Lung (tissue), 12 donors: Measurements from ENCODE around the gene COL1A2. TPM values are rescaled to one million over a fixed set of nuclear protein-coding genes. Genes with fewer than 3 reads are reported as not detected.

Experiments
- ATAC-seq: fragments of 200-7000 bp; cut with Tn5 transposase; one replicate; pipeline ENCODE4 v1.9.1; 2020; ENCODE audit warnings: moderate number of reproducible peaks; ENCODE audit not compliant: insufficient read depth, low FRiP score
- DNase-seq, 3 donors: peaks; one replicate each; pipeline ENCODE4 v3.0.0-alpha.2; 2013 to 2017
- H3K27ac ChIP-seq, 2 donors: one replicate each; pipeline ENCODE4 v1.5.1; 2013; ENCODE audit warnings: mild to moderate bottlenecking in 2 of 2, moderate library complexity in 2 of 2, control low read depth in 1 of 2, inconsistent platforms in 1 of 2, low read depth in 1 of 2, low read length in 1 of 2
- H3K27me3 ChIP-seq, 3 donors: one replicate each; pipeline ENCODE4 v1.5.1; 2013; ENCODE audit warnings: low read length in 2 of 3; ENCODE audit not compliant: control insufficient read depth in 3 of 3, insufficient read depth in 3 of 3
- H3K36me3 ChIP-seq, 4 donors: one replicate each; pipeline ENCODE4 v1.5.1; 2013; ENCODE audit warnings: low read length in 4 of 4, mild to moderate bottlenecking in 1 of 4, moderate library complexity in 1 of 4; ENCODE audit not compliant: control insufficient read depth in 4 of 4, insufficient read depth in 4 of 4
- H3K4me1 ChIP-seq, 5 donors: one replicate each; pipeline ENCODE4 v1.5.1; 2013; ENCODE audit warnings: low read length in 5 of 5, mild to moderate bottlenecking in 2 of 5, moderate library complexity in 1 of 5; ENCODE audit not compliant: control insufficient read depth in 5 of 5, insufficient read depth in 5 of 5
- H3K4me3 ChIP-seq: one replicate; pipeline ENCODE4 v1.5.1; 2013; ENCODE audit warnings: mild to moderate bottlenecking, control low read depth, moderate library complexity
- H3K9ac ChIP-seq, 2 donors: one replicate each; pipeline ENCODE4 v1.5.1; 2013; ENCODE audit warnings: low read length in 2 of 2, control low read depth in 1 of 2; ENCODE audit not compliant: insufficient read depth in 1 of 2
- H3K9me3 ChIP-seq, 4 donors: one replicate each; pipeline ENCODE4 v1.5.1; 2013; ENCODE audit warnings: low read length in 3 of 4, mild to moderate bottlenecking in 1 of 4, moderate library complexity in 1 of 4; ENCODE audit not compliant: control insufficient read depth in 4 of 4, insufficient read depth in 3 of 4
- CTCF ChIP-seq: IDR thresholded peaks from 2 replicates; pipeline ENCODE4 v1.5.1; 2012; ENCODE audit warnings: mild to moderate bottlenecking; ENCODE audit errors: control extremely low read depth, extremely low read depth
- WGBS, 2 donors: extraction: QIAGEN DNeasy Blood & Tissue Kit; methylation state at CpG; one replicate each; pipeline ENCODE4 v1.1.7; 2013; 5-methylcytosine and 5-hydroxymethylcytosine counted together
- polyA plus RNA-seq, 2 donors: library from polyadenylated mRNA; stranded (reverse); fragments of 200-250 nt; gene quantifications; one replicate each; pipeline ENCODE4 v1.2.1, GENCODE V29; 2013
- total RNA-seq, 2 donors: library from RNA; depleted of rRNA in 1 of 2; stranded (reverse); fragments of >200 nt in 1 of 2; gene quantifications; one replicate each; pipeline ENCODE4 v1.2.1, GENCODE V29; 2014 to 2021
- donor health status: control.
- donor health status: control.
- donor health status: Bipolar disorder and iron deficiency.
- donor health status: healthy.
- donor health status: DM: yes; HTN: yes; CAD: no.

COL1A2 gene
- total and polyA plus RNA-seq, 4 donors, result 66.3 to 1,768 (median 336) TPM

GRCh38 chr7:94392393-94392786 lies 2.3 kb upstream of the COL1A2 start:
- H3K27ac ChIP-seq, result no peak overlapping the region
- ATAC-seq, result no peak
- H3K27me3 ChIP-seq, result no peaks in the 10 kb centered on the region
- H3K4me1 ChIP-seq, result peaks cover 0 to 33% (median 12%) of the 10 kb centered on the region in 5 donors
- H3K9me3 ChIP-seq, result no peaks in the 10 kb centered on the region
- no peak for DNase-seq
- peaks cover 0 to 11% (median 0%) of the 10 kb centered on the region in 4 donors for H3K36me3 ChIP-seq
- H3K4me3 ChIP-seq, result no peak overlapping the region
- peak overlapping the region in 1 of 2 donors; percentile 78 for H3K9ac ChIP-seq
- no peak for TF ChIP-seq CTCF
- WGBS, 2 donors, result 51 to 87% methylated on average over 1 of the region's 1 CpG

GRCh38 chr7:94393246-94394108 lies 1.2 kb upstream of the COL1A2 start:
- no peaks in the 10 kb centered on the region for H3K9me3 ChIP-seq
- peaks cover 0 to 11% (median 1%) of the 10 kb centered on the region in 4 donors for H3K36me3 ChIP-seq
- ATAC-seq, result no peak
- H3K9ac ChIP-seq, result peak overlapping the region in 1 of 2 donors; percentile 83
- 61 to 71% methylated on average over 24 of the region's 24 CpGs for WGBS, 2 donors
- H3K4me3 ChIP-seq, result no peak overlapping the region
- H3K4me1 ChIP-seq, result peaks cover 0 to 33% (median 12%) of the 10 kb centered on the region in 5 donors
- no peaks in the 10 kb centered on the region for H3K27me3 ChIP-seq
- no peak for TF ChIP-seq CTCF
- peak overlapping the region; percentile 71 to 81 for H3K27ac ChIP-seq
- DNase-seq, result peak; percentile 68 to 82 (median 79)

- no peak overlapping the region for H3K4me3 ChIP-seq
- H3K36me3 ChIP-seq, result peaks cover 0 to 15% (median 4%) of the 10 kb centered on the region in 4 donors
- WGBS, 2 donors, result 8 to 22% methylated on average over 17 to 19 of the region's 19 CpGs
- no peaks in the 10 kb centered on the region for H3K27me3 ChIP-seq
- H3K9me3 ChIP-seq, result no peaks in the 10 kb centered on the region
- ATAC-seq (no peak), DNase-seq (no peak)
- H3K4me1 ChIP-seq, result peaks cover 0 to 37% (median 12%) of the 10 kb centered on the region in 5 donors
- TF ChIP-seq CTCF, result no peak
- peak overlapping the region in 1 of 2 donors; percentile 99 for H3K9ac ChIP-seq
- H3K27ac ChIP-seq, result peak overlapping the region; percentile 71 to 81
Measured at GRCh38 chr7:94394109-94394436, 622 bp upstream of the COL1A2 start.
